ENCODE measurements around the gene CARD19.

DNA sequence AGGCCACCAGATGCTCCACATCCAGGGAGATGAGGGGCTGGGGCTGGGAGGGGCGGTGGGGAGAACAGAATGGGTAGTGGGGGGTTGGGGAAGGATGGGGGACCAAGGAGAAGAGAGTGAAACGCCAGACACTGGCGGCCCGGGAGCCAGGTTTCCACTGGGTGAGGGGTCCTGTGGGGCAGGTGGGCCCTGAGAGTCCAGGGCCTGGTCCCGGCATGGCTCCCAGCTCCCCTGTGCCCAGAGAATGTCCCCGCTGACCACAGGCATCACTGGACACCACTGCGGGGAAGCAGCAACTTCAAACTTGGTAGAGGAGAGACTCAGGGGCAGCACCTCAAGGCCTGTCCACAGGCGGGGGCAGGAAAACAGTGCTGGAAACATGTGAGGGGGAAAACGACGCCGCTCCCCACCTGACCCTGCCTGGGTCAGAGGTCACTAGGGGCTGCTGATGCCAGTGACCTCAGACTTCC lies 24.9 kb downstream of the CARD19 start:
- TF ChIP-seq, protein P1, sequence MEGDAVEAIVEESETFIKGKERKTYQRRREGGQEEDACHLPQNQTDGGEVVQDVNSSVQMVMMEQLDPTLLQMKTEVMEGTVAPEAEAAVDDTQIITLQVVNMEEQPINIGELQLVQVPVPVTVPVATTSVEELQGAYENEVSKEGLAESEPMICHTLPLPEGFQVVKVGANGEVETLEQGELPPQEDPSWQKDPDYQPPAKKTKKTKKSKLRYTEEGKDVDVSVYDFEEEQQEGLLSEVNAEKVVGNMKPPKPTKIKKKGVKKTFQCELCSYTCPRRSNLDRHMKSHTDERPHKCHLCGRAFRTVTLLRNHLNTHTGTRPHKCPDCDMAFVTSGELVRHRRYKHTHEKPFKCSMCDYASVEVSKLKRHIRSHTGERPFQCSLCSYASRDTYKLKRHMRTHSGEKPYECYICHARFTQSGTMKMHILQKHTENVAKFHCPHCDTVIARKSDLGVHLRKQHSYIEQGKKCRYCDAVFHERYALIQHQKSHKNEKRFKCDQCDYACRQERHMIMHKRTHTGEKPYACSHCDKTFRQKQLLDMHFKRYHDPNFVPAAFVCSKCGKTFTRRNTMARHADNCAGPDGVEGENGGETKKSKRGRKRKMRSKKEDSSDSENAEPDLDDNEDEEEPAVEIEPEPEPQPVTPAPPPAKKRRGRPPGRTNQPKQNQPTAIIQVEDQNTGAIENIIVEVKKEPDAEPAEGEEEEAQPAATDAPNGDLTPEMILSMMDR (conservative IDR thresholded peaks at IDR 0.05; ENCODE audit: low read depth in 2 of 2) = no peak
- TF ChIP-seq POLR2AphosphoS5 (IDR thresholded peaks at IDR 0.05; ENCODE audit: low read depth) = no peak
